HEK293T (cell line): ENCODE data around the gene TBC1D10B.
A peak's percentile ranks its signal among the peaks of the same experiment; 100 is the strongest.

Experiments used
- ARNT ChIP-seq: fragments of 450-650 bp; IDR thresholded peaks from 2 replicates; pipeline ENCODE4 v1.6.1; 2017; ENCODE audit warnings: mild to moderate bottlenecking
- BHLHE40 ChIP-seq: fragments of 450-650 bp; IDR thresholded peaks from 2 replicates; pipeline ENCODE4 v1.6.1; 2016; ENCODE audit warnings: mild to moderate bottlenecking, moderate library complexity, borderline replicate concordance
- CTBP1 ChIP-seq: fragments of 450-650 bp; IDR thresholded peaks from 2 replicates; pipeline ENCODE4 v1.6.1; 2016; ENCODE audit warnings: borderline replicate concordance
- ELF4 ChIP-seq: fragments of 450-650 bp; IDR thresholded peaks from 2 replicates; pipeline ENCODE4 v1.6.1; 2017; ENCODE audit warnings: antibody characterized with exemption
- FOXA1 ChIP-seq: fragments of 450-650 bp; IDR thresholded peaks from 2 replicates; pipeline ENCODE4 v1.6.1; 2016; ENCODE audit warnings: mild to moderate bottlenecking
- FOXK2 ChIP-seq: fragments of 450-650 bp; IDR thresholded peaks from 2 replicates; pipeline ENCODE4 v1.6.1; 2016; ENCODE audit warnings: mild to moderate bottlenecking
- FOXM1 ChIP-seq: fragments of 450-650 bp; IDR thresholded peaks from 2 replicates; pipeline ENCODE4 v1.6.1; 2017; ENCODE audit warnings: mild to moderate bottlenecking, borderline replicate concordance
- HDGF ChIP-seq: fragments of 450-650 bp; IDR thresholded peaks from 2 replicates; pipeline ENCODE4 v1.6.1; 2017; ENCODE audit warnings: antibody characterized with exemption, borderline replicate concordance
- NFRKB ChIP-seq: fragments of 450-650 bp; IDR thresholded peaks from 2 replicates; pipeline ENCODE4 v1.6.1; 2016; ENCODE audit warnings: mild to moderate bottlenecking, moderate library complexity
- SP1 ChIP-seq: fragments of 450-650 bp; IDR thresholded peaks from 2 replicates; pipeline ENCODE4 v1.6.1; 2017
- SUZ12 ChIP-seq: fragments of 450-650 bp; IDR thresholded peaks from 2 replicates; pipeline ENCODE4 v1.6.1; 2016; ENCODE audit warnings: mild to moderate bottlenecking
- TARDBP ChIP-seq: fragments of 450-650 bp; IDR thresholded peaks from 2 replicates; pipeline ENCODE4 v1.6.1; 2016

DNA sequence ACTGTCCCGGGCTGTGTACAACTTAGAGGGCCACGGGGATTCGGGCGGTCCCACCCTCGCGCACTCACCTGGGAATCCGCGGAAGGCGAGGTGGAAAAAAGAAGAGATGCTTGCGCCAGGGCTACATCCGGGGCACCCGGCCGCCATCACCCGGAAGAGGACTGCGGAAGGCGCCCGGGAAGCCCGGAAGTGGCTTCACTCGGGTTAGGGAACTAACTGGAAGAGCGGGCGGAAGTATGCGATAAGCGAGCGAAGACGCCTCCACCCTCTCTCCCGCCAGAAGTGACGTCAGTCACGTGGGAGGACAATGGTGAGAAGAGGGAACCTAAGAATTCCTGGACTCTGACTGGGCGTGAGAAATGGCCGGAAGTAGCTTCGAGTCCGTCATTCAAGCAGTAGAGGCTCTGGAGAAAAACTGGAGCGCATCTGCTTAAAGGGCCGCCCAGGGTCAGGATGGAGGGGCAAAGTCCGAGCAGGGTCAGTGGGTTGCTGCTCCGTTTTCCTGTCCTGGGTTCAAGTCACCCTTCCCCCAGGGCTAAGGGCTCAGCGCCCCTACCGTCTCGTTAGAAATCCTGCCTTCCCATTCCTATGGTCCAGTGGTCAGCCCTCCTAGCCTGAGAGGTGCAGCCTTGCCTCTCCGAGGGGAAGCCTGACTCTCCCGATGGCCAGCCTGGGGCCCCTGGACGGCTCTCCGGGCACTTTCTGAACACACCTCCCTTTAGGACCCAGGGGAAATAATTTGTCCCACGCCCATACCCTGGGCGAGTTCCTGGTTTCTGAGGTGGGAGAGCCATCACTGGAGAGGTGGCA, 14.9 kb downstream of the TBC1D10B start, which contains the start of gene CD2BP2:
- peak; percentile 61; the same call in 1 of the 2 replicates for TF ChIP-seq FOXM1
- TF ChIP-seq BHLHE40, result no peak
- no peak for TF ChIP-seq SUZ12
- TF ChIP-seq ARNT, result no peak
- peak; percentile 99 for TF ChIP-seq ELF4
- TF ChIP-seq HDGF, result no peak
- TF ChIP-seq FOXA1, result no peak
- TF ChIP-seq TARDBP, result no peak
- TF ChIP-seq FOXK2, result no peak
- TF ChIP-seq CTBP1, result no peak
- TF ChIP-seq NFRKB, result no peak
- no peak for TF ChIP-seq SP1
